NB4 (cell line): ENCODE measurements around the gene SCGB2A2.

Source experiments
- CTCF ChIP-seq: IDR thresholded peaks from one replicate; pipeline ENCODE4 v1.5.1; 2012; ENCODE audit warnings: low read depth, low read length
- MYC ChIP-seq: IDR thresholded peaks from 2 replicates; pipeline ENCODE4 v1.6.1; 2011; ENCODE audit warnings: low read depth, low read length
- POLR2A ChIP-seq: IDR thresholded peaks from 2 replicates; pipeline ENCODE4 v1.6.1; 2011; ENCODE audit warnings: mild to moderate bottlenecking; ENCODE audit not compliant: insufficient read length; ENCODE audit errors: extremely low read depth

GRCh38 chr11:62306227-62306626, 36.3 kb downstream of the SCGB2A2 start:
- TF ChIP-seq CTCF (no peak), MYC (no peak), POLR2A (no peak)
